Ovary (tissue), 3 donors: Measurements from ENCODE around the gene TPM2.

Experiments
- CTCF ChIP-seq, 3 donors: fragments of 450-650 bp in 2 of 3; fragments of 200-600 bp in 1 of 3; IDR thresholded peaks; one replicate each; pipeline versions ENCODE4 v1.5.1 to v1.8.0; 2016 to 2022; ENCODE audit warnings: antibody characterized with exemption in 3 of 3, mild to moderate bottlenecking in 1 of 3
- EP300 ChIP-seq: sonication (generic); formaldehyde crosslinking; IDR thresholded peaks from one replicate; pipeline ENCODE4 v1.6.1; 2017; ENCODE audit warnings: antibody characterized with exemption
- donor health status: DM: no; HTN: no; CAD: no.

DNA sequence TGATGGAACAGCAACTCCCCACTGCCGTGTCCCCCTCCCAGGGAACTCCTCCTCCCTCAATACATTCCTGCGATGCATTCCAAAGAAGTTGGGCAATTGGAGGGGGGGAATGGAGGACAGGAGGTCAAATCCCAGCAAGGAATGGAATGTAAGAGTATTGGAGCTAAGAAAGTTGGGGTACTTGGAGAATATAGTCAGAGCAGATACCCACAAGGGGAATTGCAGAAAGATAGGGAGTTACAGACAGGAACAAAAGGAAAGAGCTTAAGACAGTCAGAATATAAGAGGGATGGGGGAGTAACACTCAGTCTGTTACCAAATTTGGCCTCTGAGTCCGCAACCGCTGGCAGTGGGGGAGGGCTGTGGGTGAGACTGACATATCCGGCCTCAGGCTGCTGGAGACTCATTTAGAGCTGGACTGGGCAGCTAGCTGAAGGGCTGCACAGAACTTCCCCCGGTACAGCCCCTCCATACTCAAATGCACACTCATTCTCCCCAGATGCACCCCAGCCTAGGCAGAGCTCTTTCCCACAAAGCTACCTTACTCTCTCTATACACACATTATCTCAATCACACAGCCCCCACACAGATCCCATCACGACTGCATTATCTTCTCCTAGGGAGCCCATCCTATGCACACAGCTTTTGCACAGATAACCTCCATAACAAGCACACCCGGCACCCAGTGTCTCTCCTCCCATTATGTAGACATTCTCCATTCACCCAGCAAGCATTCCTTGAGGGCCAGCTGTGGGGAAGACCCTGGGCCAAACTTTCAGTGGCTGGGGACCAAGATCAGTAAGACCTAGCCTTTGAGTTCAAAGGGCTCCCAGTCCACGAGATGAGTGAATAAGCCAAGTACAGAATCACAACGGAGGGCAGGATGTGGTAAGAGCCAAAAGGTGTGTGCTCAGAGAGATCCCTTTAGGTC lies 38.6 kb upstream of the TPM2 start:
- TF ChIP-seq CTCF (IDR thresholded peaks at IDR 0.05), result no peak
- TF ChIP-seq EP300, result peak; percentile 7
